ENCODE results near the gene GLB1L. TPM values are rescaled to one million over a fixed set of nuclear protein-coding genes. Genes with fewer than 3 reads are reported as not detected.

The GLB1L gene
- total RNA-seq, 1 donor from 2014 or later: 2.8 TPM

DNA sequence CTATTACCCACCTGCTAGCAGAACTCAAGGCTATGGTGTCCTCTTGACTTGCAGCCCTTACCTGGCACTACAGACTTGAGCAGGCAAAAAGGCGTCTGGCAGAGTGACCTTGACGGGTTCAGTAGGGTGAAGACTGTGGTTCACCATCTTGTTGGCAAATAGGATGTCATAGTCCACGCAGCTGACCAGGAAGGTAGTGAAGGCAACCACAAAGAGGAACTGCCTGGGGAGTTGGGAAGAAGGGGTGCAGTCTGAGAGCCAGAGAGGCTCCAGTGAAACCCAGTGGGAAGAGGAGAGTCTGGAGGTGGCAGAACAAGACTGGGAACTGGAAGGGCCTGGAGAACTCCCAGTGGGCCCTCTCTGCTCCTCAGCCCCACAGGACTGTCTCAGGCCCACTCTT lies 19.9 kb downstream of the GLB1L start:
- no peak for DNase-seq (ENCODE audit: low read depth in 2 of 2)

DNA sequence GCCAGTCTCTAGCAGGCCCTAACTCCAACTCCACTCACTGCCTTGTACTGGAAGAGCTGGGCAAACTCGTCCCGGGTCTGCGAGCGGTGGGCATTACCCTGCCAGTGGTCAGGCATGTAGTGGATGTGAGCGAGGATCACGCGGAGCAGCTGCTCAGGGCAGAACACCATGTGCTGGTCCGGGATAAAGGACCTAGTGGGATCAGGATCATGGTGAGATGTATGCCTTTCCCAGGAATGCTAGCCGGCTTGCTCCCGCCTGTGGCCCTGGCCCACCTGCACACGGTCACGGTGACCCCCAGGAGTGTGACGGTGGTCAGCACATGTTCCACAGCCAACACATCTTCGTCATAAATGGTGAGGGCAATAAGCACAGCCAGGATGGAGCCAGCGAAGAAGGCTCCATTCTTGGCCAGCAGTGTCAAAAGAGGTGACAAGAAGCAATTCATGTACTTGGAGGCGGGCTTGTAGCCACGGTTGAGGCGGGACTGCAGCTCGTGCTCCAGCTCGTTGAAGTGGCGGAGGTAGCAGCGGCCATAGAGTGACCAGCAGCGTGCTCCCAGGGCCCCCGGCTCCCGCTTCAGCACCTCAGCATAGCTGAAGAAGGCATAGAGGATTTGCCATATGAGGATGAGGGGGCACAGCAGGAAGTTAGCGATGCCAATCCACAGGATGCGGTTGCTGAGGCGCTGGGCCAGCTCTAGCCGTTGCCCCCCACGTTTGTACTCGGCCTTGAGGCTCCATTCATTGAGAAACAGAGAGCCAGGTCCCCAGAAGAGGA lies 21.2 kb downstream of the GLB1L start:
- no peak for DNase-seq (ENCODE audit: low read depth in 2 of 2)

DNA sequence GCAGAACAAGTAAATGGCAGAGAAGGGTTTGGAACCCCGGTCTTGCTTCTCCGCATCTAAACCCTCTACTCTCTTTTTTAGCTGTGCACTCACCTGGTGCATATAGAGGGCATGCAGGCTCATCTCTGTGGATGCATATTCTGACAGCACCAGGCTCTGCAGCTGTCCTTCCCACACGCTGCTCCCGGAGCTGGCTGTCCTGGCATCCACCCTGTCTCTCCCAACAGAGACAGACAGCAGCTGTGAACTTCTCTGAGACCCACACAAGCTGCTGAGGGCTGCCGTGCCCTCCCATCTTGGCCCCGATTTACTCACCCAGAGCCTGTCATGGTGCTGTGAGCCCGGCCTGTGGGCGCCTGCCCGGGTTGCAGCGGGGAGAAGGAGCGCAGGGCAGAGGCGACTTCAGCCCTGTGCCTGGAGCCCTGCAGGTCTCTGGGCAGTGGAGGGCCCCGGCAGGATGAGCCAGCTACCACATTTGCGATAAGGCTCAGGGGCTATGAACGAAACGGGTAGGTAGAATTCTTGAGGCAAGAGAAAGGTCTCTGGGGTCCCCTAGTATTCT lies 23.2 kb downstream of the GLB1L start:
- no peak for DNase-seq (ENCODE audit: low read depth in 2 of 2)

DNA sequence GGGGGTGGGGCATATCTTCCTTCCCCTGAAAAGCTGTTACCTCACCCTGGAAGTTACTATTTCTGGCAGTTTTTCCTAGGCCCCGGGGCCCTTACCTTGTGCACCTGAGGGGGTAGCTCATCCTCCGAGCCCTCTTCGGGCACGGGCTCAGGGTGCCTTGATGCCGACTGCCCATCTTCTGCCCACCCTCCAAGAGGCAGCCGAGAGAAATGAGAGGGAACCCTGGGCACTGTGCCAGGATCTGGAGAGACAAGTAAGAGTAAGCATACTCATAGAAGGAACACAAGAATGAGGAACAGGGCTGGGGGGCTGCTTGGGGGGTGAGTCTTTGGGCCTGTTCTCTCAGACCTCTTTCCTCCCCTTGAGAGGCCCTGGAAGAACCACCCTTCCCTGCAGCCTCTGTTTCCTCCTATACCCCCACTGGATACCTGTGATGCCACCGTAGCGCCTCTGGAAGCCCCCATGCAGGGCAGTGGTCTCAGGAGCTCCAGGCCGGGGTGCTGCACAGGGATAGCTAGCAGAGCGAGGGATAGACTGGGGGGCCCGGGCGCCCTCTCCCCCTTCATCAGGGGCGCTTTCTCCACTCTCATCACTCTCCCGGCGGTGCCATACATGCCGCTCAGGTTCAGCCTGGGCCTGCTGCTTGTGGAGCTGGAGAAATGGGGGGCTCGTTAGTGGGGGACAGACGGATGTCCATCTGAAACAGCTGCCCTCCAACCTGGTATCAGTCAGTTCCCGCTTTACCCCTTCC lies 24.4 kb downstream of the GLB1L start:
- DNase-seq (ENCODE audit: low read depth in 2 of 2): no peak

DNA sequence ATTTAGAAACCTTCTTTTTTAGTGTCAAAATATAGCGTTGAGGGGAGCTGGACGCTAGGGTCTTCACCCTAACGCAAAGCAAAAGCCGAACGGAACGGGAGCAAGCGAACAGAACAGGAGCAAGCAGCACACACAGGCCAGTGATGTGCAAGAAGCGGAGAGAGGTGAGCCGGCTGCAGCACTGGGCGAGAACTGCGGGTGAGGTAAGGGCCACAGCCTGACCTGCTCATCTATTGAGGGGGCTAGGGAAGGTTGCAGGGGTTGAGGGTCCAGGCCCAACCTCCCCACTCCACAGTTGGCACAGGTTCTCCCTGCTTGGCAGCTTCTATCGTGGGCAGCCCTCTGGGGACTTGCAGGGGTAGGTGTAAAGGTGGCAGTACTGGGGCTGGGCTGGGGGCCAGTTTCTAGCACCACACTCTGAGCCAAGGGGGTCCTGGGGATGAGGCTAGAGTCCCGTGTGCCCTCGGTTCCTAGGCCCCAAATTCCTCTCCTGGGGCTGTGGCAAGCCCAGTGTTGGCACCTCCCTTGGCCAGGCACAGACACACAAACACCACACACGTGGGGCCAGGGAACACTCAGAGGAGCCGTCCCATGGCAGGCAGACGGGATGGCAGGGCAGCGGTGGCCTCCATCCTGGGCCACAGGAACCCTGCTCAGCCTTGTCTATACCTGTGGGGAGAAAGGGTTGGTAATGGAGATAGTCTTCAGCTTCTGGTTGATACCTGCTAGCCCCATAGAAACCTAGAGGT lies 25.3 kb downstream of the GLB1L start:
- no peak for DNase-seq (ENCODE audit: low read depth in 2 of 2)

DNA sequence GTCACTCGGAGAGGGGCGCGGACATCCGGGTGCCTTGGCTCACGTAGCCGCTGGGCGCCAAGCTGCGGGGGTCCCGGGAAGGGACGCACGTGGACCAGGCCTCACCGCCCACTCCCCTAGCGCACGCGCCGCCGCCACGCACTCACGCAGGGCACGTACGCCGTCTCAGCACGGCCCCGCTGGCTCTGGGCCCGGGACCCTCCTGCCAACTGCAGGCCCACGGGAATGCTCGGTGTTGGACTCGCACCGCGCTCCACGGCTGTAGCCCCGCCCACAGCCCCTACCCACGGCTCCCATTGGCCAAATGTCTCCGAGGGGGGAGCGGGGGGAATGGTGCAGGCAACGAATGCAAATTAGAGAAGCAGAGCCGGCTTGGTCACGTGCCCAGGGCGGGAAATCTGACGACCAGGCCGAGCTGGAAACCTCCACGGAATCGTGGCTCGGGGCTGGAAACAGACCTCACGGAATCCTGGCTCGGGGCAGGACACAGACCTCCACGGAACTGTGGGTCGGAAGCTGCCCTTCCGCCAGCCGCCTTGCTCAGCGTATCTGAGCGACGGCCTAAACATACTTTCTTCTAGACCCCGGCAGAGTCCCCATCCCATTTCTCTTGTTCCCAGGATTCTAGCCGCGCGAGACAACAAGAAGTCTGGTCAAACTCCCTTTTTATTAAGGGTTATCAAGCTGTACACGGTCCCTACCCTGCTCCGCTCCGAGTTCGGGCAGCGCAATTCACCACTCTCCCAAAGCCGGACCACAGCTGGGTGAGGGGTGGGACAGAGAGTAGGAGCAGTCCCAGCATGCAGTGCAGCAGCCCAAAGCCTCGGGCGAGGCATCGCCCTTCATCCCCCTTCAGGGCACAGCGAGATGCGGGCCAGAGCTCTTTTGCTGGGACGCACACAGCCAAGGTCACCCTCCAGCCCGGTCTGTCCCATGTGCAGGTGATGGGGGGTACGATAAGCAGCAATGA lies 26.2 kb downstream of the GLB1L start, which contains the start of gene ABCB6:
TSS of gene ABCB6 (minus strand) at position 227 of the 970 bp plus-strand sequence. CDS start 285 bp downstream, outside the sequence.
- peak; percentile 89 to 96 for DNase-seq (ENCODE audit: low read depth in 2 of 2)

DNA sequence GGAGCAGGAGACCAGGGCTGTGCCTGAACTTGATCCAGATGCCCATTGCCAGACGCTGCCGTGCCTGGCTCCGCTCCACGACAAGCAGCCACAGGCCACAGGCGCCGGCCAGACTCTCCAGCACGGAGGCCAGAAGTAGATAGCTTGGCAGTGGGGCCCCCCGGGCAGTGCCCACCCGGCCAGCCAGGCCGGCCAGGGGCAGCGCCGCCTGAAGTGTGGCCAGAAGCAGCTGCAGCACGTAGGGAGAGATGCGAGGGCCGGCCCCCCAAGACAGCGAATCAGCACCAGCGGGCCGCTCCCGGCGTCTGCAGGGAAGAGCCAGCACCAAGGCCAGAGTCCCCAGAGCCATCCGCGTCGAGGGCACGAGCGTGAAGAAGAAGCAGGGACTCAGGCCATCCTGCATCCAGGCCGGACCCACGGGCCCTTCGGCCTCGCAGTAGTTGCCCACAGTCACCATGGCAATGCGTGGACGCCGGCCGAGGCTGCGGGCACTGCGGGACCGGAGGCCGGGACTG lies 27.0 kb downstream of the GLB1L start:
- peak; percentile 70 to 79 for DNase-seq (ENCODE audit: low read depth in 2 of 2)

DNA sequence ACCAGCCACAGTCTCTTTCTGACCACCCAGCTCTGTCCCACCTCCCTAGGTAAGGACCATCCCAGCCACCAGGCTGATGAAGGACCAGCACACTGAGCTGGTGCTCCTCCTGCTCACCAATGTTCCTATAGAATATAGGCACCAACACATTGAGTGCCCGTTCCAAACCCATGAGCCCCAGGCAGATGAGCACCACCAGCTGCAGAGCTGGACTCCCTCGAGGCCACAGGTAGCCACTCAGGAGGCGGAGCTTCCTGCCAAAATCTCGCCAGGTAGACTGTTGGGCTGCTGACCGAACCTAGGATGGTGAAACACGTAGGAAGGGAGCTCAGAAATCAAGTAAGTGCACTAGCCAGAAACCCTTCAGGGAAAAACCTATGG lies 28.7 kb downstream of the GLB1L start:
- no peak for DNase-seq (ENCODE audit: low read depth in 2 of 2)

DNA sequence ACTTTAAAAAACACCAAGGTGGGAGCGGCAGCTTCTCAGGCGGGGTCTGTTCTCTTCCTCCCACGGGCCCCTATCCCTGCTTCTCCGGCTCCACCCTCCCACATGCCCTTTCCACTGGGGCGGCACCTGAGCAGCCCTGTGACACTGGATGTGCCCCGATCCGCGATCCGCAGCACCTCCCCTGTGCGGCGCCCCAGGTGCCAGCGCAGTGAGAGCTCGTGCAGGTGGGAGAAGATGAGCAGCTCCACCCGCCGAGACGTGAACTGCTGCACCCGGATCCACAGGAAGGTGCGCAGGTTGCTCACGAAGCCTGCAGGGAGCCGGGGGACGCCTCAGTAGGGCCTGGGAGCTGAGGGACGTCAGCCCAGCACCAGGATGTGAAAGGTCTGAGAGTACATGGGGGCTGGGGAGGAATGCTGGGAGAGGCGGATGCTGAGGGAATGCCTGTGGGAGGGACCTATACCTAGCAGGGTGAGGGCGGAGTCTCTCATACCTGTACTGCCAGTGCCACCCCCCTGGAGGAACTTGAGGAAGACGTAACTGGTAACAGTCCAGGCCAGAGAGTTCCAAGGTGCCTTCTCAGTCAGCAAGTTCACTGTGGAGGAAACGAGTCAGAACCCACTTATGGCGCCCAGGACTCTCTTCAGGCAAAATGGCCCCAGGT lies 29.2 kb downstream of the GLB1L start:
- no peak for DNase-seq (ENCODE audit: low read depth in 2 of 2)

DNA sequence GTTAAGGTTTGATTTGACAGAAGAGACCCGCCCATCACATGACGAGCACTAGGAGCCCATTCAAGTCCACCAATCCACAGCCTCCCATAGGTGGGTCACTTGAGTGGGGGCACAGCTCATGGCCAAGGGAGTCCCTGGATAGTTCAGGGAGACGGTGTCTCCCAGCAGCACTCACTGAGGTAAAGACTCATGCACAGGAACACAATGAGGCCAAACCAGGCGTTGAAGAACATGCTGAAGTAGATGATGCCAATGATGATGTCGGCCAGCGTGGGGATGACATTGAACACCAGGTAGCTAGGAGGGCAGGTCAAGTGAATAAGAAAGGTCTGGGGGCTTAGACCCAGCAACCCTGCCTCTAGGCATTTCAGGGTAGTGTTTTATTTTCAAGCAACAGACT lies 30.5 kb downstream of the GLB1L start:
- no peak for DNase-seq (ENCODE audit: low read depth in 2 of 2)

DNA sequence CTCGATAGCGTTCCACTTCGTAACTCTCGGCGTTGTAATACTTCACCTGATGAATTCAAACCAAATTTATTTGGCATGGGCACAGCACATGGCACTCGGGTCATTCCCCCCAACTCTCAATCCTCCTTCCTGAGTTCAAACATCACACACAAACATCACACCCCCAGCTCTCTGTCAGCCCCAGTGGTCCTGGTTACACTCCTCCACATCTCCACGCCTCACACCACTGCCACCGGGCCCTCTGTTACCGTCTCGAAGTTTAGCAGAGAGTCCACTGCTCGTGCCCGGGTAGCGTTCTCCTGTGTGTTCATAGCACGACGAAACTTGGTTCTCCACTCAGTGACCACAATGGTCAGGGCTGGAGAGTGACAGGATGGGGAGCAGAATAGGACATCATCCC lies 31.1 kb downstream of the GLB1L start:
- no peak for DNase-seq (ENCODE audit: low read depth in 2 of 2)

DNA sequence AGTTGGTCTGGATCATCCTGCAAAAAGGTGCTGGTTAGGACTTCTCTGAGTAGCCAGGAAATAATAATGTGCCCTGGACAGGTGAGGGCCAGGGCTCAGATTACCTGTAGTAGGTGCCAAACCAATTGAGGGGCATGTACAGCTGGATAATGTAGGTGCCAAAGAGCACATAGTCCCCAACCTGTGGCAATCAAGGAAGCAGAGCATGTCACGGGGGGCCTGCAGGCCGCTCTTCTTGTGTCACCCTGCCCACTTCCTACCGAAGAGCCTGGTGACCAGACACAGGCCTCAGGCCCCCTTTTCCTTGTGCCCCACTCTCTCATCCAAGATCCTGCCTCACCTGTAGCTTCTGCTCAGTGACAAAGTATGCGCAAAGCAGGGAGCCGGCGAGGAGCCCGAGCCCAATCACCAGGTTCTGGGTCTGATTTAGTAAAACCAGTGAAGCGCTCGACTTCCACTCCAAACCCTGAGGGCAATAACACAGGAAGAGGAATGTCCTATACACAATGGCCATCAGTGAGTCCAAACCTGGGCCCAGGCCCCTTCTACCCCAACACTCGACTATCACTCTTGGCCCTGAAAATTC lies 31.7 kb downstream of the GLB1L start:
- no peak for DNase-seq (ENCODE audit: low read depth in 2 of 2)

DNA sequence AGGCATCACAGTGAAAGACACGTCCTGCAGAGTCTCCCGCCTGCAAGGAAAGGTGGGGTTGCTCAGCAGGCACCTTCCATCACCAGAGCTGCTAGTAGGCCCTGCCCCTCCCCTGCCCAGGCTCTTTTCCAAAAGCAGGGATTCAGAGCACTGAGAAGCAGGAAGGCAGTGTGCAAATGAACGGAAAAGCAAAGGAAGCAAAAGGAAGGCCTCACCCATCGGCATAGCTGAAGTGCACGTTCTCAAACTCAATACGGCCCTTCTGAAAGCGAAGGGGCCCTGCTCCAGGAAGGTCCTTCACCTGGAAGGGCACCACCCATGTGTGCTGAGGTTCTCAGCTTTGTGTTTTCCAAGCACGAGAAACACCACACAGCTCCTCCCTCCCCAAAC lies 32.2 kb downstream of the GLB1L start:
- DNase-seq (ENCODE audit: low read depth in 2 of 2): no peak

DNA sequence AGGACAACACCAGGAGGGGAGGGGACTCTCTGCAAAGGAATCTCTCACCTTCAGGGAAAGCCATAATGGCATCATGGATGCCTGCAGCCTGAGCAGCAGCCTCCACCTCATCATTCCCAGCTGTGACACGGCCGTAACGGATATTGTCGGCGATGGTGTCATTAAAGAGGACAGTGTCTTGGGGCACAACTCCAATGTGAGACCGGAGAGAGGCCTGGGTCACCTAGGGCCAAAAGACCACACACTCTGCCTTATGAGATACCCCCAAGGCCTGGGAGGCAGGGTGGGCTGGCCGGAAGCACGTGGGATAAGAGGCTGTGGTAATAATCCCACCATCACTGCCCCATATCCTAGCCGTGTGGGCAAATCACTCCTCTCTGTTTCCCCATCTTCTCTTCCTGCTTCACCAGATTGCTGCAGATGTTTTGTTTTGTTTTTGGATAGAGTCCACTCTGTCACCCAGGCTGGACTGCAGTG lies 34.3 kb downstream of the GLB1L start:
- no peak for DNase-seq (ENCODE audit: low read depth in 2 of 2)

DNA sequence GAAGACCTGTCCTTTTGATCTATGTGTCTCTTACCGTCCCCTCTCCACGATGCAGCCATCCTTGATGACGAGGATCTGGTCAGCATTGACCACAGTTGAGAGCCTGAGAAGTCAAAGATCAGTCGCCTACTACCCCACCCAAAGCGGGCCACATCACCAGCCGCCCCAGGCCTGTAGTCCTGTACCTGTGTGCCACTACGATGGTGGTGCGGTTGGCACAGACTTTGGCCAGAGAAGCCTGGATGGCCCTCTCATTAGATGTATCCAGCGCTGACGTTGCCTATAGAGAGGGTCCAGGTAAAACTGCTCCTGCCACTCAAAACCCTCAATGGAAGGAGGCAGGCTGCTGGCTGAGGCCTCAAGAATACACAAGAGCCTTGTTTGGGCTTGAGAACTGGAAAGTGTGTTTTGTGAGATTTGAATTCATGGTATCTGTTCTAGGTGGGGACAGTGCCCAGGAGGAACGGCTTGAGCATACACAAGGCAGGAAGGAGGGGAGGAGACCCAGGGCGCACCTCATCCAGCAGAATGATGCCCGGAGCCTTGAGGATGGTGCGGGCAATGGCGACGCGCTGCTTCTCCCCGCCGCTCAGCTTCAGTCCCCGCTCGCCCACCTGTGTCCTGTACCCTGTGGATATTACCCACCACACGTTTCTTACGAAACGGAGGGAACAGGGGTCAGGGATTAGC lies 34.9 kb downstream of the GLB1L start:
- DNase-seq (ENCODE audit: low read depth in 2 of 2): no peak

DNA sequence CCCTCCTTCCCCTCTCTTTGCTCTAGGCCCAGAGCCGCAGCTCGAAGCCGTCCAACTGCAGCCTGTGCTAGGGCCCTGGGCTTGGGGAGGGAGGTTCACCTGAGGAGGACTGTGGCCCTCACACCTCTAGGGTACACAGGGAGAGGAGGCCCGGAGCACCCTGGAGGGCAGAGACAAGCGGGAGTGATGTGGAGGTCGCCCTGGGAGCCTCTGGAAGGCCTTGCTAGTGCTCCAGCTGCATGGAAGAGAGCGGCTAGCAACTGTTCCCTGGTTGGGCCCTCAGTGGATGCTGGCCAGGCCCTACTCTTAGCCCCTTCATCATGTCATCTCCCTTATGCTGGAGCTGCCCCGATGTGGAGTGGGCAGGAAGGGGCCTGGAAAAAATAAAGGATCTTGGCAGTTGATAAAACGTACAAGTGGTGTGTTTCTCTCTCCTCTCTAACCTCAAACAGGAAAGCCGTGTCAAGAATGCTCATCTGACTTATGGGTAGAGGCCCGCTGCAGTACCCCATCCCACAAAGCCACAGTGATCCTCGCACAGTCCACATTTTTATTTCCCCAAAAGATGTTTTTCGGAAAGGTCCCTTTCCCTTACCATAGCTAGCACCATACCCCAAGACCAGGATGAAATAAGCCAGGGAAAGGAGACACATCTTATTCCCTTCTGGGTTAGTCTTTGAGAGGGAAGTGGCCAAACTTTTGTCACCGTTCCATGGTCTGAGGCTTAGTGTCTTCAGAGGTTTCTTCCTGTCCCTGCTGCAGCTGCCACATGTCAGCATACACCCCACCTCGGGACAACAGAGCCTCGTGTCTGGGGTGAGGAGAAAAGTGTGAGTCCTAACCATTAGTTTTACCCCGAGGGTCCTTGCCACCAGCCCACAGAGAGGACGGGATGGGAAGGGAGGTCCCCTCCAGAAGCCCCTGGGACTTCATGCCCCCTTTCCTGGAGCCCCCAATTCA lies 35.7 kb downstream of the GLB1L start:
- no peak for DNase-seq (ENCODE audit: low read depth in 2 of 2)

DNA sequence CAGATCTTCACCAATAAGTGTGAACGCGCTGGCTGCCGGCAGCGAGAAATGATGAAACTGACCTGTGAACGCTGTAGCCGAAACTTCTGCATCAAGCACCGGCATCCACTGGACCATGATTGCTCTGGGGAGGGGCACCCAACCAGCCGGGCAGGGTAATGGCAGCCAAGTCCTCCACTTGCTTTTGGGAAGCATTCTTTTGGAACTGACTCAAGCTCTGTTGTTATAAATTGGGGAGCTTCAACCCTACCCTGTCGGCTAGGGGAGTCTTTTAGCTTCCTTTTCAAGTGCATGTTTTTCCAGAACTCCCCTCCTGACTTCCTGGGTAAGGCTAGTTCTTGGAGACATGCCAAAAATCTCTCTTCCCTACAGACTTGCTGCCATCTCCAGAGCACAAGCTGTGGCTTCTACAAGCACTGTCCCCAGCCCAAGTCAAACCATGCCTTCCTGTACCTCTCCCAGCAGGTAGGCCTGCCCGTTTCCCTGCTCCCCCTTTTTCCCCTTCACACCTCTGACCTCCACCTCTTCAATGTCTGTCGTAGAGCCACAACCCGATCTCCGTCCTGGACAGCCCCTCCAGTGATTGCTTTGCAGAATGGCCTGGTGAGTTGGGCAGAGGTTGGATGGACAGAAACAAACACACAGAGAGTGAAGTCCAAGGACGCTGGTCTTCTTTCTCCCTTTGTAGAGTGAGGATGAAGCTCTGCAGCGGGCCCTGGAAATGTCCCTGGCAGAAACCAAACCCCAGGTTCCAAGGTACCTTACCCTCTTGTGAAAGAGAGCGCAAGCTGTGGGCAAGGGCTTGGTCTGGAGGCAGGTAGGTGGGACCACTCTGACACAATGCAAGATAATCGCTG lies 37.1 kb downstream of the GLB1L start:
- DNase-seq (ENCODE audit: low read depth in 2 of 2): peak; percentile 40 to 47

Measured in lung microvascular endothelial cell (primary cell).